OCI-LY7 (cell line): ENCODE data around the gene MAPRE2. TPM values are rescaled to one million over a fixed set of nuclear protein-coding genes. Genes with fewer than 3 reads are reported as not detected.

Experiments
- BruUV-seq: library from RNA; stranded (reverse); fragments of 400-500 nt; replicated peaks from 2 replicates; lab custom pipeline; 2021; lab: Mats Ljungman, UMichigan
- CTCF ChIA-PET: fragments of 300-600 bp; sonication (Branson Sonifier 250); formaldehyde crosslinking; loops from one replicate; lab custom pipeline; 2022; ENCODE audit warnings: antibody characterized with exemption; ENCODE audit not compliant: unreplicated experiment; lab: Charles Lee
- POLR2A ChIA-PET: fragments of 300-600 bp; sonication (Branson Sonifier 250); formaldehyde crosslinking; loops from one replicate; lab custom pipeline; 2022; ENCODE audit warnings: antibody characterized with exemption; lab: Charles Lee
- DNase-seq: peaks from one replicate; pipeline ENCODE4 v3.0.0-alpha.2; 2015; ENCODE audit warnings: low spot score
- H2AFZ ChIP-seq: fragments of 200-600 bp; sonication (generic), shearing (Covaris generic); 2 replicates; pipeline ENCODE4 v1.6.1; 2014; ENCODE audit warnings: mild to moderate bottlenecking, antibody characterized with exemption, low read length, moderate library complexity
- H3K27ac ChIP-seq: fragments of 200-600 bp; sonication (generic); 2 replicates; pipeline ENCODE4 v1.5.1; 2014; ENCODE audit warnings: mixed run types, low read depth, mild to moderate bottlenecking, moderate library complexity, low read length, inconsistent platforms; ENCODE audit not compliant: poor library complexity, severe bottlenecking
- H3K36me3 ChIP-seq: fragments of 200-600 bp; sonication (generic); 2 replicates; pipeline ENCODE4 v1.6.1; 2014; ENCODE audit warnings: mild to moderate bottlenecking, antibody characterized with exemption, low read length, moderate library complexity, mixed read lengths; ENCODE audit not compliant: insufficient read depth
- H3K4me1 ChIP-seq: fragments of 200-600 bp; sonication (generic); 2 replicates; pipeline ENCODE4 v1.5.1; 2014; ENCODE audit warnings: mild to moderate bottlenecking, low read length; ENCODE audit not compliant: insufficient read depth, poor library complexity, severe bottlenecking
- H3K4me2 ChIP-seq: fragments of 200-600 bp; sonication (generic); 2 replicates; pipeline ENCODE4 v1.6.1; 2014; ENCODE audit warnings: mild to moderate bottlenecking, low read length
- H3K4me3 ChIP-seq: fragments of 200-600 bp; sonication (generic); 2 replicates; pipeline ENCODE4 v1.5.1; 2014; ENCODE audit warnings: mild to moderate bottlenecking, low read depth, low read length; ENCODE audit not compliant: poor library complexity, severe bottlenecking
- H3K79me2 ChIP-seq: fragments of 200-600 bp; sonication (generic); 2 replicates; pipeline ENCODE4 v1.6.1; 2016; ENCODE audit warnings: low read depth, mild to moderate bottlenecking, low read length, moderate library complexity, mixed read lengths; ENCODE audit not compliant: insufficient read depth
- H3K9me2 ChIP-seq: fragments of 200-600 bp; sonication (generic); 2 replicates; pipeline ENCODE4 v1.6.1; 2016; ENCODE audit warnings: mild to moderate bottlenecking, low read length, mixed read lengths; ENCODE audit not compliant: insufficient read depth
- H3K9me3 ChIP-seq: fragments of 200-600 bp; sonication (generic); 2 replicates; pipeline ENCODE4 v1.6.1; 2014; ENCODE audit warnings: mild to moderate bottlenecking, mixed run types, low read length, mixed read lengths
- H4K20me1 ChIP-seq: fragments of 200-600 bp; sonication (generic); 2 replicates; pipeline ENCODE4 v1.6.1; 2014; ENCODE audit warnings: mild to moderate bottlenecking, antibody characterized with exemption, low read length, moderate library complexity, mixed read lengths; ENCODE audit not compliant: insufficient read depth
- CTCF ChIP-seq: fragments of 200-600 bp; sonication (generic); conservative IDR thresholded peaks from 2 replicates; pipeline ENCODE4 v1.5.1; 2014; ENCODE audit warnings: mild to moderate bottlenecking, antibody characterized with exemption, low read length, moderate library complexity, mixed read lengths
- EZH2phosphoT487 ChIP-seq: fragments of 200-600 bp; sonication (generic); IDR thresholded peaks from 2 replicates; pipeline ENCODE4 v1.6.1; 2018; ENCODE audit warnings: low read depth, borderline replicate concordance, mild to moderate bottlenecking, mixed run types, antibody characterized with exemption, low read length, moderate library complexity, mixed read lengths
- intact Hi-C: fragments of 100-400 bp; cut with micrococcal nuclease; formaldehyde crosslinking; loops from one replicate; pipeline ENCODE4 v1.10.0; 2022; ENCODE audit not compliant: unreplicated experiment
- total RNA-seq, 2 experiments: library from RNA; depleted of rRNA in 1 of 2; stranded (reverse); fragments of >200 nt in 1 of 2; shearing (Covaris generic) in 1 of 2; gene quantifications; 2 replicates each; pipeline ENCODE4 v1.2.3, GENCODE V29; 2014 to 2022

The MAPRE2 gene
- total RNA-seq, 2 experiments from 2014 or later: 17.1 to 35.2 TPM

- intact Hi-C loops: no loop called here
- no peaks in the 10 kb centered on the region for H3K79me2 ChIP-seq
- CTCF ChIA-PET: no interaction called here
These were observed 33.9 kb downstream of the MAPRE2 start for GRCh38 chr18:35075132-35075531.

GRCh38 chr18:35076135-35076924, 35.1 kb downstream of the MAPRE2 start:
- no peaks in the 10 kb centered on the region; the same call in 1 of the 2 replicates for H4K20me1 ChIP-seq
- no peak overlapping the region for H3K27ac ChIP-seq
- intact Hi-C loops: no loop called here
- POLR2A ChIA-PET: no interaction called here
- no peaks in the 10 kb centered on the region for H3K79me2 ChIP-seq
- CTCF ChIA-PET: no interaction called here
- no peaks in the 10 kb centered on the region for H3K9me2 ChIP-seq
- peaks cover 7% of the 10 kb centered on the region for H3K36me3 ChIP-seq
- BruUV-seq: no TSS peak
- no peaks in the 10 kb centered on the region for H3K9me3 ChIP-seq
- no peak overlapping the region for H3K4me3 ChIP-seq
- no peak overlapping the region for H3K4me2 ChIP-seq
- H2AFZ ChIP-seq: no peak overlapping the region
- no peak for DNase-seq
- no peak for TF ChIP-seq EZH2phosphoT487
- peaks cover 5% of the 10 kb centered on the region for H3K4me1 ChIP-seq

More at GRCh38 chr18:35075132-35075531, 33.9 kb downstream of the MAPRE2 start:
- no peak for DNase-seq
- H3K4me2 ChIP-seq: no peak overlapping the region
- H3K27ac ChIP-seq: no peak overlapping the region
- H4K20me1 ChIP-seq: no peaks in the 10 kb centered on the region; the same call in 1 of the 2 replicates
- no TSS peak for BruUV-seq
- POLR2A ChIA-PET: no interaction called here
- no peaks in the 10 kb centered on the region for H3K9me3 ChIP-seq
- peaks cover 5% of the 10 kb centered on the region for H3K4me1 ChIP-seq
- no peak overlapping the region for H3K4me3 ChIP-seq
- H3K9me2 ChIP-seq: no peaks in the 10 kb centered on the region
- H2AFZ ChIP-seq: no peak overlapping the region
- TF ChIP-seq EZH2phosphoT487 (no peak), CTCF (no peak)
- H3K36me3 ChIP-seq: peaks cover 13% of the 10 kb centered on the region

- H3K4me2 ChIP-seq: no peak overlapping the region
- TF ChIP-seq EZH2phosphoT487 (no peak), CTCF (no peak)
- BruUV-seq: no TSS peak
- ChIA-PET POLR2A (no interaction called here), CTCF (no interaction called here)
- H3K27ac ChIP-seq: no peak overlapping the region
- intact Hi-C loops: no loop called here
- H3K36me3 ChIP-seq: no peaks in the 10 kb centered on the region; the same call in 1 of the 2 replicates
- no peaks in the 10 kb centered on the region for H3K79me2 ChIP-seq
- no peak for DNase-seq
- no peak overlapping the region for H3K4me3 ChIP-seq
- no peaks in the 10 kb centered on the region for H3K9me2 ChIP-seq
- H3K9me3 ChIP-seq: no peaks in the 10 kb centered on the region
- peaks cover under 1% of the 10 kb centered on the region for H3K4me1 ChIP-seq
- no peak overlapping the region for H2AFZ ChIP-seq
- no peaks in the 10 kb centered on the region for H4K20me1 ChIP-seq
These were observed 36.7 kb downstream of the MAPRE2 start for GRCh38 chr18:35077937-35078336.
